Lung (tissue), 16 donors: ENCODE data around the gene RSPH1. TPM values are rescaled to one million over a fixed set of nuclear protein-coding genes. Genes with fewer than 3 reads are reported as not detected.

Experiments used
- ATAC-seq: fragments of 200-7000 bp; cut with Tn5 transposase; one replicate; pipeline ENCODE4 v1.9.1; 2020; ENCODE audit warnings: moderate number of reproducible peaks; ENCODE audit not compliant: insufficient read depth, low FRiP score
- DNase-seq, 3 donors: peaks; one replicate each; pipeline ENCODE4 v3.0.0-alpha.2; 2013 to 2017
- H3K27ac ChIP-seq, 2 donors: one replicate each; pipeline ENCODE4 v1.5.1; 2013; ENCODE audit warnings: mild to moderate bottlenecking in 2 of 2, moderate library complexity in 2 of 2, control low read depth in 1 of 2, inconsistent platforms in 1 of 2, low read depth in 1 of 2, low read length in 1 of 2
- H3K27me3 ChIP-seq, 3 donors: one replicate each; pipeline ENCODE4 v1.5.1; 2013; ENCODE audit warnings: low read length in 2 of 3; ENCODE audit not compliant: control insufficient read depth in 3 of 3, insufficient read depth in 3 of 3
- H3K36me3 ChIP-seq, 4 donors: one replicate each; pipeline ENCODE4 v1.5.1; 2013; ENCODE audit warnings: low read length in 4 of 4, mild to moderate bottlenecking in 1 of 4, moderate library complexity in 1 of 4; ENCODE audit not compliant: control insufficient read depth in 4 of 4, insufficient read depth in 4 of 4
- H3K4me1 ChIP-seq, 5 donors: one replicate each; pipeline ENCODE4 v1.5.1; 2013; ENCODE audit warnings: low read length in 5 of 5, mild to moderate bottlenecking in 2 of 5, moderate library complexity in 1 of 5; ENCODE audit not compliant: control insufficient read depth in 5 of 5, insufficient read depth in 5 of 5
- H3K4me3 ChIP-seq: one replicate; pipeline ENCODE4 v1.5.1; 2013; ENCODE audit warnings: mild to moderate bottlenecking, control low read depth, moderate library complexity
- H3K9ac ChIP-seq, 2 donors: one replicate each; pipeline ENCODE4 v1.5.1; 2013; ENCODE audit warnings: low read length in 2 of 2, control low read depth in 1 of 2; ENCODE audit not compliant: insufficient read depth in 1 of 2
- H3K9me3 ChIP-seq, 4 donors: one replicate each; pipeline ENCODE4 v1.5.1; 2013; ENCODE audit warnings: low read length in 3 of 4, mild to moderate bottlenecking in 1 of 4, moderate library complexity in 1 of 4; ENCODE audit not compliant: control insufficient read depth in 4 of 4, insufficient read depth in 3 of 4
- WGBS, 2 donors: extraction: QIAGEN DNeasy Blood & Tissue Kit; methylation state at CpG; one replicate each; pipeline ENCODE4 v1.1.7; 2013; 5-methylcytosine and 5-hydroxymethylcytosine counted together
- long read RNA-seq, 5 donors: transcript quantifications; one replicate each; lab custom pipeline, GENCODE V29; 2026
- polyA plus RNA-seq, 2 donors: library from polyadenylated mRNA; stranded (reverse); fragments of 200-250 nt; gene quantifications; one replicate each; pipeline ENCODE4 v1.2.1, GENCODE V29; 2013
- total RNA-seq, 2 donors: library from RNA; depleted of rRNA in 1 of 2; stranded (reverse); fragments of >200 nt in 1 of 2; gene quantifications; one replicate each; pipeline ENCODE4 v1.2.1, GENCODE V29; 2014 to 2021
- TF ChIP-seq, protein P1 (sequence below): IDR thresholded peaks from 2 replicates; pipeline ENCODE4 v1.5.1; 2012; ENCODE audit warnings: mild to moderate bottlenecking; ENCODE audit errors: control extremely low read depth, extremely low read depth
- donor health status: control.
- donor health status: control.
- donor health status: Bipolar disorder and iron deficiency.
- donor health status: healthy.
- donor health status: DM: yes; HTN: yes; CAD: no.

The RSPH1 gene
- total RNA-seq (10 to 100 TPM; 30.1 to 46.9 TPM), polyA plus RNA-seq (10 to 100 TPM; 17.6 to 25.4 TPM)
- long read RNA-seq, donor 1, partial matches to known transcripts = 6 of 9 reads
- long read RNA-seq, donor 1, other reads (novel, unspliced or antisense) = 0 of 9 reads
- long read RNA-seq, donor 2, partial matches to known transcripts = 0 of 1 reads
- long read RNA-seq, donor 2, other reads (novel, unspliced or antisense) = 0 of 1 reads
- long read RNA-seq, donor 3, partial matches to known transcripts = 6 of 8 reads
- long read RNA-seq, donor 3, other reads (novel, unspliced or antisense) = 0 of 8 reads
- long read RNA-seq, donor 4 = 0 reads
- long read RNA-seq, donor 5, partial matches to known transcripts = 5 of 7 reads
- long read RNA-seq, donor 5, other reads (novel, unspliced or antisense) = 0 of 7 reads

DNA sequence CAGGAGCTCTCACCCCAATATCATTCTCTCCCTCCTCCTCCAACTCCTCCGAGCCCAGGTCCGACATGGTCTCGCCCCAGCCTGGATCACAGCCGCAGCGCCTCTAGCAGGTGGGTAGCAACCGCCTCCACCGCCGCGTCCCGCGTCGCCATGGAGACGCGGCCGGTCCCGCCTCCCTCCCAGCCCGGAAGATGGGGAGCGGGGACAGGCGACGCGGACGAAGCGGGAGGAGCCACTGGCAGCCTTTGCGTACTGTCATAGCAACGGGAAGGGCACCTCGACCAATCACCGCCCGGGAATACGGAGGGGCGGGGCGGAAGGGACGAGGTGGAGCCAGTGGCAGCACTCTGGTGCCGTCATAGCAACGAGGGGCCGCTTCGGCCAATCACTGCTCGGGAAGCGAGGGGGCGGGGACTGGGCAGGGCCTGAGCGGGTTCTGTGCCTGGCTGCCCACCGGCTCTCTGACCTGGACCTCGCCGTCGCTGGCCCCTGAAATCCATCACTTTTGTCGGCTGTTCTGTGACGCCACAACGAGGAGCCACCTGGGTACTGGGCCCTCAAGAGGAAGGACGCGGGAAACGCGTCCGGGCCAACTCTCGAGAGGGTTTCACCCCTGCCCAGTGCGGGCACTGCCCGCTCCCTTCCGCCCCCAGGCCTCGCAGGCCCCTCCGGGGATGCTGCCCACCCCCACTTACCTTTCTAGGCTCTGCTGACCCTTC is at the start of gene RSPH1:
TSS of gene RSPH1 (minus strand) at position 105 of the 719 bp plus-strand sequence. CDS start at position 67, 38 bp downstream.
- Histone ChIP-seq H3K4me1 (peaks cover 0 to 6% (median 6%) of the 10 kb centered on the region in 5 donors), H3K27ac (peak within 1 kb of the TSS; percentile 26 to 86), H3K9me3 (no peaks in the 10 kb centered on the region), H3K27me3 (no peaks in the 10 kb centered on the region), H3K9ac (peak within 1 kb of the TSS; percentile 83 to 91), H3K36me3 (no peaks in the 10 kb centered on the region), H3K4me3 (peak within 1 kb of the TSS; percentile 53)
- ATAC-seq = peak; percentile 98
- DNase-seq = peak; percentile 99 to 100 (median 100)
- TF ChIP-seq, protein P1, sequence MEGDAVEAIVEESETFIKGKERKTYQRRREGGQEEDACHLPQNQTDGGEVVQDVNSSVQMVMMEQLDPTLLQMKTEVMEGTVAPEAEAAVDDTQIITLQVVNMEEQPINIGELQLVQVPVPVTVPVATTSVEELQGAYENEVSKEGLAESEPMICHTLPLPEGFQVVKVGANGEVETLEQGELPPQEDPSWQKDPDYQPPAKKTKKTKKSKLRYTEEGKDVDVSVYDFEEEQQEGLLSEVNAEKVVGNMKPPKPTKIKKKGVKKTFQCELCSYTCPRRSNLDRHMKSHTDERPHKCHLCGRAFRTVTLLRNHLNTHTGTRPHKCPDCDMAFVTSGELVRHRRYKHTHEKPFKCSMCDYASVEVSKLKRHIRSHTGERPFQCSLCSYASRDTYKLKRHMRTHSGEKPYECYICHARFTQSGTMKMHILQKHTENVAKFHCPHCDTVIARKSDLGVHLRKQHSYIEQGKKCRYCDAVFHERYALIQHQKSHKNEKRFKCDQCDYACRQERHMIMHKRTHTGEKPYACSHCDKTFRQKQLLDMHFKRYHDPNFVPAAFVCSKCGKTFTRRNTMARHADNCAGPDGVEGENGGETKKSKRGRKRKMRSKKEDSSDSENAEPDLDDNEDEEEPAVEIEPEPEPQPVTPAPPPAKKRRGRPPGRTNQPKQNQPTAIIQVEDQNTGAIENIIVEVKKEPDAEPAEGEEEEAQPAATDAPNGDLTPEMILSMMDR = no peak
- WGBS, 2 donors = 0 to 1% methylated on average over 51 to 58 of the region's 58 CpGs

DNA sequence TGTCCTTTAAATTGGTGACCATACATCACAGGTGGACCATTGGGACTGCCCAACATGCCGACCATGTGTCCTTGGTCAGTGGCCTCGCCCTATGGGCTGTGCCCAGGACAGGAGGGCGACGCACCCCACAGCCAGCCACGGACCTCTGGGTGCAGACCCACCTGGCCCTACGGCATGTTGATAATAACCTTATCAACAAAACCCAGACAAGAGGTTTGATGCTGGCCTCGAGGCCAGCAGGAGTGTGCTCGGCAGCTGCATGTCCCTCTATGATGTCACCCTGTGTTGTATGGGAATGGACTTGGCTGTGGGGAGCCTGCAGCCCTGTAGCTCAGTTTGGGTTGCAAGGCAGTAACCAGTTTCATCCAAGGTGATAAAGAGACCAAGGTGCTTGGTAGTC is 49.7 kb upstream of the RSPH1 start:
- no peak for DNase-seq

DNA sequence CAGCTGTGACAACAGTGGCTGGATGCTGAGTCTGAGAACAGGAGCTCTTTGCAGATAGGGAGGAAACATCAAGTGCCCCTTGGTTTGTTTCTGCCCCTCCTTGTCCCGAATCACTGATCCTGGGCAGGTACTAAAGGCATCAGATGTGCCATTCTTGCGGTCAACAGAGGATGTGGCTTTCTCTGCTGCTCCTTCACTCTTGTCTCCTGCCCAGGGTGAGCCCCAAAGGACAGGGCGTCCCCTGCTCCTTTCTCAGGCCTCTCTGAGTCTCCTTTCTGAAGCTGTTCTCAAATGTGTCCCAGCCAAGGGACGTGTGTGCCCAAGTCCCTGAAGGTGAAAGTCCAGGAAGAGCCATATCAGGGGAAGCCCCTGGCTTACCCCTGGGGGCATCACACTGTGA is 49.3 kb upstream of the RSPH1 start:
- ATAC-seq = no peak
- DNase-seq = no peak

More for the DNA sequence above, 49.7 kb upstream of the RSPH1 start:
- Histone ChIP-seq H3K27ac (no peak overlapping the region), H3K4me1 (no peaks in the 10 kb centered on the region), H3K9ac (no peak overlapping the region), H3K4me3 (no peak overlapping the region), H3K9me3 (no peaks in the 10 kb centered on the region), H3K27me3 (no peaks in the 10 kb centered on the region), H3K36me3 (peaks cover 0 to 57% (median 0%) of the 10 kb centered on the region in 4 donors)
- TF ChIP-seq, protein P1 = no peak
- WGBS, 2 donors = 92 to 94% methylated on average over 8 of the region's 8 CpGs
- no peak for ATAC-seq

More for the DNA sequence above, 49.3 kb upstream of the RSPH1 start:
- TF ChIP-seq, protein P1 = no peak
- Histone ChIP-seq H3K27ac (no peak overlapping the region), H3K36me3 (peaks cover 0 to 57% (median 0%) of the 10 kb centered on the region in 4 donors), H3K4me1 (no peaks in the 10 kb centered on the region), H3K9me3 (no peaks in the 10 kb centered on the region), H3K9ac (no peak overlapping the region), H3K4me3 (no peak overlapping the region), H3K27me3 (no peaks in the 10 kb centered on the region)
- 84 to 91% methylated on average over 4 of the region's 4 CpGs for WGBS, 2 donors
